Fibroblast of lung (primary cell): ENCODE data around the gene HOXB1.

Experiments used
- CTCF ChIP-seq, 2 donors: IDR thresholded peaks in 1 of 2; conservative IDR thresholded peaks in 1 of 2; 1 replicate in 1 of 2; 2 replicates in 1 of 2; pipeline ENCODE4 v1.5.1; 2011 to 2012; ENCODE audit warnings: low read length in 2 of 2, control low read depth in 1 of 2, inconsistent platforms in 1 of 2, low read depth in 1 of 2, mild to moderate bottlenecking in 1 of 2
- EZH2 ChIP-seq: IDR thresholded peaks from 2 replicates; pipeline ENCODE4 v1.5.1; 2012; ENCODE audit warnings: low read length, control low read depth, mild to moderate bottlenecking; ENCODE audit errors: missing control alignments

GRCh38 chr17:48567209-48567608, 36.4 kb upstream of the HOXB1 start:
- TF ChIP-seq CTCF (conservative IDR thresholded peaks at IDR 0.05 in 1 of 2, IDR thresholded peaks at IDR 0.05 in 1 of 2; ENCODE audit: low read depth in 1 of 2, low read length in 2 of 2), result no peak
- TF ChIP-seq EZH2, result no peak
